Activated CD4-positive, alpha-beta T cell treated with anti-CD3 and anti-CD28 coated beads, Interleukin-2, amount 10 ng/mL, durations not matched to agents 7 days and 5 days (primary cell): Measurements from ENCODE around the gene XYLT2. TPM values are rescaled to one million over a fixed set of nuclear protein-coding genes. Genes with fewer than 3 reads are reported as not detected.

Experiments used
- CTCF ChIA-PET: fragments of 350-600 bp; sonication (Branson Sonifier 250); formaldehyde crosslinking; loops from one replicate; lab custom pipeline; 2021; ENCODE audit warnings: antibody characterized with exemption; lab: Charles Lee
- POLR2A ChIA-PET: fragments of 350-600 bp; sonication (Branson Sonifier 250); formaldehyde crosslinking; loops from one replicate; lab custom pipeline; 2021; ENCODE audit warnings: antibody characterized with exemption; lab: Charles Lee
- DNase-seq: peaks from one replicate; pipeline ENCODE4 v3.0.0-alpha.2; 2020
- H3K27ac Mint-ChIP-seq: one replicate; pipeline ENCODE4 v1.8.0; 2021; ENCODE audit warnings: mild to moderate bottlenecking, moderate library complexity, mixed read lengths
- H3K27me3 Mint-ChIP-seq: one replicate; pipeline ENCODE4 v1.8.0; 2021; ENCODE audit warnings: mixed read lengths
- H3K36me3 Mint-ChIP-seq: one replicate; pipeline ENCODE4 v1.8.0; 2021; ENCODE audit warnings: low read depth, mixed read lengths
- H3K4me1 Mint-ChIP-seq: one replicate; pipeline ENCODE4 v1.8.0; 2021; ENCODE audit warnings: mixed read lengths
- H3K4me3 Mint-ChIP-seq: one replicate; pipeline ENCODE4 v1.8.0; 2021; ENCODE audit warnings: mild to moderate bottlenecking, moderate library complexity, mixed read lengths
- H3K9me3 Mint-ChIP-seq: one replicate; pipeline ENCODE4 v1.8.0; 2021; ENCODE audit warnings: mixed read lengths
- total RNA-seq, 2 experiments: library from RNA; stranded (reverse); gene quantifications; one replicate each; pipeline ENCODE4 v1.2.3, GENCODE V29; 2021

The XYLT2 gene
- total RNA-seq, 2 experiments from 2014 or later, result 22.1 to 23.6 TPM

DNA sequence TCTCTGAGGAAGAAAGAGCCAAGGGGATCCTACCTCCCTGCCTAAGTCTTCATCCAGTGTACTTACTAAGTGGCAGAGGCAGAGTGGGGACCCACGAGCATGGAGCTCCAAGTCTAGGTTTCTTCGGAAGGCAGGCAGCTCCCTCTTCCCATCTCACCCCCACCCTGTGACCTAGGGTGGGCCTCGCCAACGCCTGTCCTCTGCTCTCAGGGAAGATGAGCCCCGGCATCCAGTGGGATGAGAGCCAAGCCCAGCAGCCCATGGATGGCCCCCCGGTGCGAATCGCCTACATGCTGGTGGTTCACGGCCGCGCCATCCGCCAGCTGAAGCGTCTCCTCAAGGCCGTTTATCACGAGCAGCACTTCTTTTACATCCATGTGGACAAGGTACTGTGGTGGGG lies 8.3 kb downstream of the XYLT2 start:
- no peaks in the 10 kb centered on the region for H3K27me3 Mint-ChIP-seq
- peaks cover 2% of the 10 kb centered on the region for H3K4me1 Mint-ChIP-seq
- H3K36me3 Mint-ChIP-seq, result peaks cover 13% of the 10 kb centered on the region
- ChIA-PET POLR2A (no interaction called here), CTCF (interaction anchor here (1.6 kb wide), 1 partner anchor 43 kb away, joined by 5 read pairs; the partner anchor contains the start of gene LRRC59)
- no peak for DNase-seq
- H3K27ac Mint-ChIP-seq, result no peak overlapping the region
- H3K4me3 Mint-ChIP-seq, result no peak overlapping the region
- no peaks in the 10 kb centered on the region for H3K9me3 Mint-ChIP-seq

DNA sequence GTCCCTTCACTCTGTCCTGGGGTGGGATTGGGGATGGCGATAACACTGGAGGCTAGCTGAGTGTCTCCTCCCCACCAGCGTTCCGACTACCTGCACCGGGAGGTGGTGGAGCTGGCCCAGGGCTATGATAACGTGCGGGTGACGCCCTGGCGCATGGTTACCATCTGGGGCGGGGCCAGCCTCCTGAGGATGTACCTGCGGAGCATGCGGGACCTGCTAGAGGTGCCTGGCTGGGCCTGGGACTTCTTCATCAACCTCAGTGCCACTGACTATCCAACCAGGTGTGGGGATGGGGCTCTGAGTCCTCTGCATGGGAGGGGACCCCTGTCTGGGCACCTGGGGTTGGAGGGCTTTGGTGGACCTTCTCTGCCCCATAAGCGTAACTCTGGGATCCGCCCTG lies 8.8 kb downstream of the XYLT2 start:
- POLR2A ChIA-PET, result no interaction called here
- no peak for DNase-seq
- Mint-ChIP-seq H3K4me1 (peaks cover 2% of the 10 kb centered on the region), H3K4me3 (no peak overlapping the region), H3K27me3 (no peaks in the 10 kb centered on the region), H3K27ac (no peak overlapping the region), H3K9me3 (no peaks in the 10 kb centered on the region), H3K36me3 (peaks cover 13% of the 10 kb centered on the region)
- CTCF ChIA-PET, result interaction anchor here (1.6 kb wide), 1 partner anchor 43 kb away, joined by 5 read pairs; the partner anchor contains the start of gene LRRC59

DNA sequence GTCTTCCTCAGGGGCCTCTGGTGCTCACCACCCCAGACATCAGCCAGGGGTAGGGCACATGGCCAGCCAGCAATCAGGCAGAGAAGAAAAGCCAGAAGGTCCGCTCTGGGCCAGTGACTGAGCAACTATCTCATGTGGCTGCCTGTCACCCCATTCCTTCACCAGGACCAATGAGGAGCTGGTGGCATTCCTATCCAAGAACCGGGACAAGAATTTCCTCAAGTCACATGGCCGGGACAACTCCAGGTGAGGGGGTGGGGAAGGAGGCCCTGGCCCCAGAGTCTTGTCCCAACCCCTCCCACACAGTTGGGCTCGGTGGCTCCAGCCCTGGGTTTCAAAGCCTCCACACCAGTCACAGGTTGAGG lies 9.4 kb downstream of the XYLT2 start:
- H3K27ac Mint-ChIP-seq, result no peak overlapping the region
- no peak overlapping the region for H3K4me3 Mint-ChIP-seq
- H3K9me3 Mint-ChIP-seq, result no peaks in the 10 kb centered on the region
- no peak for DNase-seq
- H3K27me3 Mint-ChIP-seq, result no peaks in the 10 kb centered on the region
- POLR2A ChIA-PET, result no interaction called here
- CTCF ChIA-PET, result no interaction called here
- H3K36me3 Mint-ChIP-seq, result peaks cover 13% of the 10 kb centered on the region
- H3K4me1 Mint-ChIP-seq, result peaks cover 2% of the 10 kb centered on the region

DNA sequence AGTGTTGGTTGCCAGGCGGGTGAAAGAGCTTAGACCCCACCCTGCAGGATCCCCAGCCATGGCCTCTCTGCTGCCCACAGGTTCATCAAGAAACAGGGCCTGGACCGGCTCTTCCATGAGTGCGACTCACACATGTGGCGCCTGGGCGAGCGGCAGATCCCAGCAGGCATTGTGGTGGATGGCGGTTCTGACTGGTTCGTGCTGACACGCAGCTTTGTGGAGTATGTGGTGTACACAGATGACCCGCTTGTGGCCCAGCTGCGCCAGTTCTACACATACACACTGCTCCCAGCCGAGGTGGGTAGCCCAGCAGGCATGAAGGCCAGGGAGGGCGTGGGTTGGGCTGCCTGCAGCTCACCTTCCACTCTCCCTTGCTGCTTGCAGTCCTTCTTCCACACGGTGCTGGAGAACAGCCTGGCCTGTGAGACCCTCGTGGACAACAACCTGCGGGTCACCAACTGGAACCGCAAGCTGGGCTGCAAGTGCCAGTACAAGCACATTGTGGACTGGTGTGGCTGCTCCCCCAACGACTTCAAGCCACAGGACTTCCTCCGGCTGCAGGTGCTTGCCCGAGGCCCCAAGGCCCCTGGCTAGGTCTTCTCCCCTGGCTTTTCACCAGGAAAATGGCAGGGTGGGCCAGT lies 9.9 kb downstream of the XYLT2 start:
- CTCF ChIA-PET, result no interaction called here
- Mint-ChIP-seq H3K9me3 (no peaks in the 10 kb centered on the region), H3K4me3 (no peak overlapping the region), H3K27me3 (no peaks in the 10 kb centered on the region), H3K4me1 (peaks cover 2% of the 10 kb centered on the region), H3K27ac (no peak overlapping the region), H3K36me3 (peaks cover 13% of the 10 kb centered on the region)
- POLR2A ChIA-PET, result no interaction called here
- DNase-seq, result no peak

DNA sequence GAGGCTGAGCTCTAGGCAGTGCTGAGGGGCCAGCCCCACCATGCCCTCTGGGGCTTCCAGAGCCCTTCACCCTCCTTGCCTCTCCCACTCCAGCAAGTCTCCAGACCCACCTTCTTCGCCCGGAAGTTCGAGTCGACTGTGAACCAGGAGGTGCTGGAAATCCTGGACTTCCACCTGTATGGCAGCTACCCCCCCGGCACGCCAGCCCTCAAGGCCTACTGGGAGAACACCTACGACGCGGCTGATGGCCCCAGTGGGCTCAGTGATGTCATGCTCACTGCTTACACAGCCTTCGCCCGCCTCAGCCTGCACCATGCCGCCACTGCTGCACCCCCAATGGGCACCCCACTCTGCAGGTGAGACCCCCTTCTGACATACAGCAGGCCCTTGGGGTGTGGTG lies 10.5 kb downstream of the XYLT2 start:
- Mint-ChIP-seq H3K36me3 (peaks cover 13% of the 10 kb centered on the region), H3K9me3 (no peaks in the 10 kb centered on the region), H3K27ac (no peak overlapping the region), H3K27me3 (no peaks in the 10 kb centered on the region), H3K4me3 (no peak overlapping the region), H3K4me1 (peaks cover 2% of the 10 kb centered on the region)
- ChIA-PET CTCF (no interaction called here), POLR2A (no interaction called here)
- no peak for DNase-seq

DNA sequence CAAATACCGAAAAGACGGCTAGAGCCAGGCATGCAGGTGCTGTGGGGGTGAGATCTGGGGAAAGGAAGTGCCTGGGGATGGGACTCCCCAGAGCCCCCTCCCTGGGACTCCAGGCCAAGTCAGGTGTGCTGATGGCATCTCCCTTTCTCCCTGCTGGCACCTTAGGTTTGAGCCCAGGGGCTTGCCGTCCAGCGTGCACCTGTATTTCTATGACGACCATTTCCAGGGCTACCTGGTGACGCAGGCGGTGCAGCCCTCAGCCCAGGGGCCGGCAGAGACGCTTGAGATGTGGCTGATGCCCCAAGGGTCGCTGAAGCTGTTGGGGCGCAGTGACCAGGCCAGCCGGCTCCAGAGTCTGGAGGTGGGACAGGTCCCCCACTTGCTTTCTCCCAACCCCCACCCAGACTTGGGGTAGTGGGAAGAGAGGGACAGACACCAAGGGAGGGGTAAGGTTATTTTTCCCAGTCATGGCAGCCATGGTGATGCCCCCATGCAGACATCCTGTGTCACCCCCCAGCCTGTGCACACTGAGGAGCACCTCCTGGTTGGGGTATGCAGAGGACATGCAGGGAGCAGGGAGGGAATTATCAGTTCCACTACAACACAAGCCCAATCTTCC lies 11.1 kb downstream of the XYLT2 start:
- DNase-seq, result no peak
- H3K9me3 Mint-ChIP-seq, result no peaks in the 10 kb centered on the region
- no peaks in the 10 kb centered on the region for H3K27me3 Mint-ChIP-seq
- peaks cover 2% of the 10 kb centered on the region for H3K4me1 Mint-ChIP-seq
- peaks cover 13% of the 10 kb centered on the region for H3K36me3 Mint-ChIP-seq
- no peak overlapping the region for H3K27ac Mint-ChIP-seq
- CTCF ChIA-PET, result no interaction called here
- no peak overlapping the region for H3K4me3 Mint-ChIP-seq
- POLR2A ChIA-PET, result no interaction called here

DNA sequence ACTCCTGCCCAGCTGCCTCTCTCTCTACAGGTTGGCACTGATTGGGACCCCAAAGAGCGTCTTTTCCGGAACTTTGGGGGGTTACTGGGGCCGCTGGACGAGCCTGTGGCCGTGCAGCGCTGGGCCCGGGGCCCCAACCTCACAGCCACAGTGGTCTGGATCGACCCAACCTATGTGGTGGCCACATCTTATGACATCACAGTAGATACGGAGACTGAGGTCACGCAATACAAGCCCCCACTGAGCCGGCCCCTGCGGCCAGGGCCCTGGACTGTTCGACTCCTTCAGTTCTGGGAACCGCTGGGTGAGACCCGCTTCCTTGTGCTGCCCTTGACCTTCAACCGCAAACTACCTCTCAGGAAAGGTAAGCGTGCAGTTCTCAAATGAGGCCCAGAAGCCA lies 12.3 kb downstream of the XYLT2 start:
- Mint-ChIP-seq H3K27ac (no peak overlapping the region), H3K27me3 (no peaks in the 10 kb centered on the region), H3K36me3 (peaks cover 13% of the 10 kb centered on the region), H3K4me1 (peaks cover 8% of the 10 kb centered on the region), H3K4me3 (no peak overlapping the region), H3K9me3 (no peaks in the 10 kb centered on the region)
- no peak for DNase-seq
- ChIA-PET CTCF (interaction anchor here (0.8 to 1.5 kb wide), 3 partner anchors 8 to 21 kb away, joined by 3 read pairs; no protein-coding TSS in a partner anchor), POLR2A (no interaction called here)

DNA sequence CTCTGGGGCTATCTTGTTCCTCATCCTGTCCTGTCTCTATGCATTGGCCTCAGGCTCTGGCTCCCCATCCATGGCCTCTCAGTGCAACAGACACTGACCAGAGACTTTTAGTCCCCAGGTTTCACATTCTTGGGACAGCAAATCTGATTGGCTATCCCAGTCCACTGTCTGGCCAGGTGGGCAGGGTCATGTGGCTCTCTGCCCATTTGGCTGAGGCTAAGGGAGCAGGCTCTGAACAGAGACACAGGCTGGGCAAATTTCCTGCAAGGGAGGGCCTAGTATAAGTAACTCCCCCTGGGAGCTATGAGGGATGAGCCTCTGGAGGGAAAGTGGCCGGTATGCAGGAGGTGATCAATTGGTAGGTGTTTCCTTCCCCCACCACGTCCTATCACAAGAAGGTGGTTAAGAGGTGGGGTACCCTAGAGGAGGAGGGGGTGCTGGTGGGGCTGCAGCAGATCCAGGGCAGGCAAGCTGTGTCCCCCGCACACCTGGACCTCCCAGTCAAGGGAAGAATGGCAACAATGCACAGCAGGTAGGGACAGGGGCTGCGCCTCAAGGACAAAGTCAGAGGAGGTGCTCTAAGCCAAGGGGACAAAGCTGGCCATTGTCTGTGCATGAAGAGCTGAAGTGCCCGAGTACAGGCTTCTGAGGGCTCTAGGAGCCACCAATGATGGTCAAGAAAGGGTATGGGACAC lies 13.2 kb downstream of the XYLT2 start:
- ChIA-PET CTCF (interaction anchor here (1.5 to 2.0 kb wide), 2 partner anchors 20 to 38 kb away, joined by 3 to 9 read pairs; partner anchors contain the start of gene LRRC59), POLR2A (no interaction called here)
- Mint-ChIP-seq H3K9me3 (no peaks in the 10 kb centered on the region), H3K4me3 (no peak overlapping the region), H3K27ac (no peak overlapping the region), H3K4me1 (peaks cover 8% of the 10 kb centered on the region), H3K27me3 (no peaks in the 10 kb centered on the region), H3K36me3 (peaks cover 13% of the 10 kb centered on the region)
- no peak for DNase-seq

DNA sequence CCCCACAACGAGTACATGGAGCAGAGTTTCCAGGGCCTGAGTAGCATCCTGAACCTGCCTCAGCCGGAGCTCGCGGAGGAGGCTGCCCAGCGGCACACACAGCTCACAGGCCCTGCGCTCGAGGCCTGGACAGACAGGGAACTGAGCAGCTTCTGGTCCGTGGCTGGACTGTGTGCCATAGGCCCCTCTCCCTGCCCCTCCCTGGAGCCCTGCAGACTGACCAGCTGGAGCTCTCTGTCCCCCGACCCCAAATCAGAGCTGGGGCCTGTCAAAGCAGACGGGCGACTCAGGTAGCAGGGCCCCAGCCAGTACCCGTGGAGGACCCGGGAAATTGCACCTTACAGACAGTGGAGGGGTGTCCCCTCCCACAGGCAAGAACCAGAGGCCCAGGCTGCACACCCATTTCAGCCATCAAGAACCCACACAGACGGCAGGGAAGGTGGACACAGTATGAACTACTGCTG lies 14.1 kb downstream of the XYLT2 start:
- ChIA-PET CTCF (interaction anchor here (1.2 to 2.0 kb wide), 3 partner anchors 9 to 37 kb away, joined by 3 to 9 read pairs (median 4); partner anchors contain the start of genes EME1, LRRC59 and MRPL27), POLR2A (no interaction called here)
- no peak overlapping the region for H3K27ac Mint-ChIP-seq
- no peak for DNase-seq
- peaks cover 10% of the 10 kb centered on the region for H3K36me3 Mint-ChIP-seq
- H3K27me3 Mint-ChIP-seq, result no peaks in the 10 kb centered on the region
- no peak overlapping the region for H3K4me3 Mint-ChIP-seq
- no peaks in the 10 kb centered on the region for H3K9me3 Mint-ChIP-seq
- H3K4me1 Mint-ChIP-seq, result peaks cover 8% of the 10 kb centered on the region

DNA sequence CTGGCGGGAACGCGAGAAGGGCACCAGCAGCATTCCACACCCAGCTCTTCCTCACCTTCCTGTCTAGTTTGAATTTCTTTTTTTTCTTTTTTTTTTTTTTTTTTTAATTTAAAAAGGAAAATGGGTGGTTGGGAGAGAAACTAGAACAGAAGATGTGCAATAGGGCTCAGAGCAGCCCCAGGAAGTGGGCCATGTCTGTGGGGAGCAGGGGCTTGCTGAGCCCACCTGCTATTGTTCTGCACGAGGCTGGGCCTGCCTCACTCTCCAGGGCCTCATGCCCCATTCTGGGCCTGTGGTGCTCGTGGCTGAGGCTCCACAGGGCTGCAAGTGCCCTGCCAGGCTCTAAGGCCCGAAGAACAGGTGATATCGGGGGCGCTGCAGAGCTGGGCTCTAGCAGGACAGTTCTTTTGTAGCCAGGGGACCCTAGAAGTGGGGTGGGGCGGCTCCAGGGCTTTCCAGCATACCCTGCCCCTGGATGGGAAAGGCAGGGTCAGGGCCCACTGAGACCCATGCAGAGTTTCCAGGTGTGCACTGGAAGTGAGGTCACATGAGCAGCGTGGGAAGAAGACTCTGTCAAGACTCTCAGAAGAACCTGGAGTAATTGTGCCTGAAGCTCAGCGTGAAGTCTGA lies 14.7 kb downstream of the XYLT2 start:
- H3K9me3 Mint-ChIP-seq, result no peaks in the 10 kb centered on the region
- ChIA-PET CTCF (interaction anchor here (1.2 to 3.9 kb wide), 7 partner anchors 9 to 163 kb away, joined by 3 to 34 read pairs (median 9); partner anchors contain the start of genes EME1, LRRC59, MRPL27 and XYLT2), POLR2A (no interaction called here)
- H3K4me1 Mint-ChIP-seq, result peaks cover 8% of the 10 kb centered on the region
- DNase-seq, result no peak
- no peak overlapping the region for H3K27ac Mint-ChIP-seq
- H3K4me3 Mint-ChIP-seq, result no peak overlapping the region
- peaks cover 10% of the 10 kb centered on the region for H3K36me3 Mint-ChIP-seq
- no peaks in the 10 kb centered on the region for H3K27me3 Mint-ChIP-seq

DNA sequence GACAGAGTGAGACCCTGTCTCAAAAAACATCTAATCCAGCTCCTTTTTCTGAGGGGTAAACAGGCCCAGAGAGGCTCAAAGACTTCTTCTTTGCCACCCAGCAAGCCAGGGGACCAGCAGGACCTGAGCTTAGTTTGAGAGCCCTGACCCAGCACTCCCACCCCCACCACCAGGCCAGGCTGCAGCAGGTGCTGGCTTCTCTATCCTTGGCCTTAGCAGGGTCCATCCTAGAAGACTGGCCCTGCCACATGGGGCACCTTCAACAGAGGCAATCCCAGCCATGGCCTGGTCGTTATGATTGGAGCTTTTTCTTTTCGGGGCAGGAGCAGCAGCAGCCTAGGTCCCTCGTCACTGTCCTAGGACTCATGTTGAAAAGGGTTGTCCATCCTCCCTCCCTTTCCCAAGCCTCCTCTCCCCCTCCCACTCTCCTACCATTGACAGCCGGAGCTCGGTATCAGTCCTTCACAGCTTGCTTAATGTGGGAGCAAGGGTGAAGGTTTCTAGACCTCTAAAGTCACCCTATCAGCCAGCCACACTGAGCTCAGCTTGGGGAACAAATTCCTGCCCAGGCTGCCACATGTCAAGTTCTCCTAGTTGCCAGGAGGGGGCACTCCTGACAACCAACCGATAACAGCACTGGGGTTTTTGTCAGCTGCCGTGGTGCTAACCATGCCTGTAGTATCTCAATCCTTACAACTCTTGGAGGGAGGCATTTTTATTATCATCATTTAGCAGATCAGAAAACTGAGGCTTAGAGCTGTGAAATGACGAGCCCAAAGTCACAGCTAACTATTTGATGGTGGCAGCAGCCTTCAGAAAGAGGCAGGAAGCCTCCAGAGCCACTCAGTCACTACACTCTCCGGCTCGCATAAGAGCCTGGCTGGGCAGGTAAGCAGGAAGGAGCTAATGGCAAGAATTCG lies 15.9 kb downstream of the XYLT2 start:
- DNase-seq, result peak; percentile 70
- Mint-ChIP-seq H3K4me3 (no peak overlapping the region), H3K9me3 (no peaks in the 10 kb centered on the region), H3K27ac (peak overlapping the region; percentile 61), H3K27me3 (no peaks in the 10 kb centered on the region), H3K4me1 (peaks cover 8% of the 10 kb centered on the region), H3K36me3 (peaks cover 12% of the 10 kb centered on the region)
- POLR2A ChIA-PET, result no interaction called here
- CTCF ChIA-PET, result interaction anchor here (0.5 to 3.9 kb wide), 20 partner anchors 9 to 755 kb away, joined by 3 to 34 read pairs (median 3); partner anchors contain the start of genes EME1, LRRC59, MRPL27 and WFIKKN2

DNA sequence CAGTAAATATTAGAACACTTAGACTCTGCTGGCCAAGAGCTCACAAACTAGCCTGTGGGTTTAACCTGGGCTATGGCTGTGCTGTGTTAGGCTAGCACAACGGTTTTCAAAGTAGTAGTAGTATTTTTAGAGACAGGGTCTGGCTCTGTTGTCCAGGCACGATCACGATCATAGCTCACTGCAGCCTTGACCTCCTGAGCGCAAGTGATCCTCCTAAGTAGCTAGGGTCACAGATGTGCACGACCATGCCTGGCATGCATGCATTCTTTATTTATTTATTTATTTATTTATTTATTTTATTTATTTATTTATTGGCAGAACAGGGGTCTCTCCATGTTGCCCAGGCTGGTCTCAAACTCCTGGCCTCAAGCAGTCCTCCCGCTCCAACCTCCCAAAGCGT lies 16.7 kb downstream of the XYLT2 start:
- DNase-seq, result no peak
- Mint-ChIP-seq H3K4me3 (no peak overlapping the region), H3K27me3 (no peaks in the 10 kb centered on the region), H3K36me3 (peaks cover 16% of the 10 kb centered on the region), H3K4me1 (peaks cover 8% of the 10 kb centered on the region), H3K27ac (peak overlapping the region; percentile 61), H3K9me3 (no peaks in the 10 kb centered on the region)
- ChIA-PET POLR2A (no interaction called here), CTCF (interaction anchor here (0.5 to 3.9 kb wide), 15 partner anchors 8 to 756 kb away, joined by 3 to 34 read pairs (median 3); partner anchors contain the start of genes EME1, LRRC59, MRPL27 and XYLT2)
